GM12874 (cell line): ENCODE results near the gene MAP2K6.

Experiments used
- CTCF ChIP-seq: IDR thresholded peaks from 2 replicates; pipeline ENCODE4 v1.5.1; 2011; ENCODE audit warnings: low read depth, mild to moderate bottlenecking, control low read depth, low read length, moderate library complexity; ENCODE audit not compliant: insufficient read depth

The MAP2K6 gene

GRCh38 chr17:69450918-69451317 lies 36.4 kb downstream of the MAP2K6 start:
- TF ChIP-seq CTCF: no peak

- no peak for TF ChIP-seq CTCF
Measured at GRCh38 chr17:69451416-69452394, 37.2 kb downstream of the MAP2K6 start.

- TF ChIP-seq CTCF: no peak
Measured at GRCh38 chr17:69452664-69453260, 38.3 kb downstream of the MAP2K6 start.

- TF ChIP-seq CTCF: no peak
Measured at GRCh38 chr17:69454051-69454450, 39.6 kb downstream of the MAP2K6 start.

GRCh38 chr17:69455040-69455439 lies 40.5 kb downstream of the MAP2K6 start:
- TF ChIP-seq CTCF: no peak

GRCh38 chr17:69457603-69458002 lies 43.1 kb downstream of the MAP2K6 start:
- TF ChIP-seq CTCF: no peak
